C4-2B (cell line): ENCODE results near the gene TUBB4B.

Experiments
- H3K27ac ChIP-seq: fragments of 450-650 bp; 2 replicates; pipeline ENCODE4 v1.5.1; 2017
- CTCF ChIP-seq: fragments of 450-650 bp; conservative IDR thresholded peaks from 2 replicates; pipeline ENCODE4 v1.5.1; 2017; ENCODE audit warnings: mild to moderate bottlenecking
- ZFX ChIP-seq: fragments of 450-650 bp; IDR thresholded peaks from 2 replicates; pipeline ENCODE4 v1.6.1; 2017

Gene TUBB4B

GRCh38 chr9:137240841-137241489 lies at the start of gene TUBB4B:
TSS of gene TUBB4B (plus strand) at chr9:137241287. CDS start at chr9:137241361, 74 bp downstream.
- H3K27ac ChIP-seq = peak within 1 kb of the TSS; percentile 99
- TF ChIP-seq CTCF (no peak), ZFX (no peak)

GRCh38 chr9:137191691-137192447 lies 49.2 kb upstream of the TUBB4B start:
- no peak for TF ChIP-seq ZFX
- TF ChIP-seq CTCF = no peak
- H3K27ac ChIP-seq = peak overlapping the region; percentile 93; the same call in 1 of the 2 replicates

- no peak for TF ChIP-seq CTCF
- no peak for TF ChIP-seq ZFX
- H3K27ac ChIP-seq = no peak overlapping the region; the same call in 1 of the 2 replicates
These were observed 48.7 kb upstream of the TUBB4B start for GRCh38 chr9:137192448-137192780.

GRCh38 chr9:137192859-137193258 lies 48.2 kb upstream of the TUBB4B start:
- peak overlapping the region; percentile 85 for H3K27ac ChIP-seq
- TF ChIP-seq ZFX (no peak), CTCF (no peak)

GRCh38 chr9:137193771-137194170 lies 47.3 kb upstream of the TUBB4B start:
- TF ChIP-seq CTCF = no peak
- no peak for TF ChIP-seq ZFX
- H3K27ac ChIP-seq = peak overlapping the region; percentile 85

- TF ChIP-seq CTCF (no peak), ZFX (no peak)
- H3K27ac ChIP-seq = peak overlapping the region; percentile 85
These were observed 46.7 kb upstream of the TUBB4B start for GRCh38 chr9:137194388-137194787.

- TF ChIP-seq ZFX (no peak), CTCF (no peak)
These were observed 46.2 kb upstream of the TUBB4B start for GRCh38 chr9:137194909-137195308.

More at GRCh38 chr9:137194909-137195308, 46.2 kb upstream of the TUBB4B start:
- peak overlapping the region; percentile 85 for H3K27ac ChIP-seq
